ENCODE measurements around the gene TIA1. TPM values are rescaled to one million over a fixed set of nuclear protein-coding genes. Genes with fewer than 3 reads are reported as not detected.
"Not testable (repeated sequence)": the region's sequence is repeated elsewhere in the genome, so short reads cannot be mapped to it uniquely, and the experiment has no call there.

The TIA1 gene, protein sequence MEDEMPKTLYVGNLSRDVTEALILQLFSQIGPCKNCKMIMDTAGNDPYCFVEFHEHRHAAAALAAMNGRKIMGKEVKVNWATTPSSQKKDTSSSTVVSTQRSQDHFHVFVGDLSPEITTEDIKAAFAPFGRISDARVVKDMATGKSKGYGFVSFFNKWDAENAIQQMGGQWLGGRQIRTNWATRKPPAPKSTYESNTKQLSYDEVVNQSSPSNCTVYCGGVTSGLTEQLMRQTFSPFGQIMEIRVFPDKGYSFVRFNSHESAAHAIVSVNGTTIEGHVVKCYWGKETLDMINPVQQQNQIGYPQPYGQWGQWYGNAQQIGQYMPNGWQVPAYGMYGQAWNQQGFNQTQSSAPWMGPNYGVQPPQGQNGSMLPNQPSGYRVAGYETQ
- total RNA-seq, result 45.1 TPM
- long read RNA-seq, full-length matches to known transcripts, result 24 of 39 reads
- long read RNA-seq, partial matches to known transcripts, result 1 of 39 reads
- long read RNA-seq, other reads (novel, unspliced or antisense), result 14 of 39 reads

DNA sequence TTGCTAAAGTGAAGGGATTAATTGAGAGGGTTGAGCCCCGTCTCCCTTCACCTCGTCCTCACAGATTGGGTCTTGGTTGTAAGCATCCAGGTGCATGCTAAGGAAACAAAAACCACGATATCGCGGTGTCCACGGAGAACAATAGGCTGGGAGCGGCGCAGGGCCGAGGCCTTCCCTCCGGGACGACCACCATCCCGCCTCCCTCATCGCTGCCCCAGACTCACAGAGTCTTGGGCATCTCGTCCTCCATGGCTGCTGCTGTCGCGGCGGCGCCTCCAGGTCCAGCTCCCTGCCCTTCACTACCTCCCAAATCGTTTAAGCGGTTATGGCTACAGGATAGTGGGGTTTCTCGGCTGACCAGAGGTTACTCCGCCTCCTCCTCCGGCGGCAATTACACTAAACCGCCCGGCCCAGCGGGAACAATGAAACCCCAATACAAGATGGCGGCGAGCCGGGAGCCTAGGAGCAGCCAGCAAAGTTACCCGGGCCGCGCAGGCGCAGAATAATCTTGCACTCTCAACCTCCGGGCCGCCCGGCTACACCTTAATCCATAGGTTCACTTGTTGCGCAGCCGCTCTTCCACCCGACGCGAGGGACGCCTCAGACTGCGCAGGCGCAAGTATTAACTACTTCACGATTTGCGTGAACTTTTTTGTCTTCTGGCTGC lies at the start of gene TIA1:
Gene TIA1, minus strand, starts transcription at position 448 of the 667 bp plus-strand sequence. Its CDS starts 198 bp downstream, at position 250.
- Histone ChIP-seq H3K27me3 (ENCODE audit: low read depth) (no peaks in the 10 kb centered on the region), H3K4me3 (peak within 1 kb of the TSS; percentile 83), H3K9me3 (replicated peaks) (no peaks in the 10 kb centered on the region), H3K4me1 (peaks cover 51% of the 10 kb centered on the region), H3K27ac (replicated peaks) (peak within 1 kb of the TSS; percentile 98), H3K36me3 (no peaks in the 10 kb centered on the region)
- intact Hi-C loops (cut with micrococcal nuclease), result no loop called here
- peak; percentile 99 for DNase-seq
- TF ChIP-seq, protein P1, sequence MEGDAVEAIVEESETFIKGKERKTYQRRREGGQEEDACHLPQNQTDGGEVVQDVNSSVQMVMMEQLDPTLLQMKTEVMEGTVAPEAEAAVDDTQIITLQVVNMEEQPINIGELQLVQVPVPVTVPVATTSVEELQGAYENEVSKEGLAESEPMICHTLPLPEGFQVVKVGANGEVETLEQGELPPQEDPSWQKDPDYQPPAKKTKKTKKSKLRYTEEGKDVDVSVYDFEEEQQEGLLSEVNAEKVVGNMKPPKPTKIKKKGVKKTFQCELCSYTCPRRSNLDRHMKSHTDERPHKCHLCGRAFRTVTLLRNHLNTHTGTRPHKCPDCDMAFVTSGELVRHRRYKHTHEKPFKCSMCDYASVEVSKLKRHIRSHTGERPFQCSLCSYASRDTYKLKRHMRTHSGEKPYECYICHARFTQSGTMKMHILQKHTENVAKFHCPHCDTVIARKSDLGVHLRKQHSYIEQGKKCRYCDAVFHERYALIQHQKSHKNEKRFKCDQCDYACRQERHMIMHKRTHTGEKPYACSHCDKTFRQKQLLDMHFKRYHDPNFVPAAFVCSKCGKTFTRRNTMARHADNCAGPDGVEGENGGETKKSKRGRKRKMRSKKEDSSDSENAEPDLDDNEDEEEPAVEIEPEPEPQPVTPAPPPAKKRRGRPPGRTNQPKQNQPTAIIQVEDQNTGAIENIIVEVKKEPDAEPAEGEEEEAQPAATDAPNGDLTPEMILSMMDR (IDR thresholded peaks at IDR 0.05; ENCODE audit: borderline replicate concordance), result no peak

DNA sequence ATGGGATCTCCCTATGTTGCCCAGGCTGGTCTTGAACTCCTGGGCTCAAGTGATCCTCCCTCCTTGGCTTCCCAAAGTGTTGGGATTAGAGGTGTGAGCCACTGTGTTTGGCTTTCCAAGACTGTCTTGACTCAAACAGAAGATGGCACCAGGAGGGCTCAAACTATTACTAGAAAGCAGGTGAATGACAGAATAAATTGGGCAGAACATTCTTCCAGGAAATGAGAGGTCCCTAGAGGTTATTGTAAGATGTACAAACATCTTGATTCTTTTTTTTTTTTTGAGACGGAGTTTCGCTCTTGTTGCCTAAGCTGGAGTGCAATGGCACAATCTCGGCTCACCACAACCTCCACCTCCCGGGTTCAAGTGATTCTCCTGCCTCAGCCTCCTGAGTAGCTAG lies 49.4 kb upstream of the TIA1 start:
- intact Hi-C loops (cut with micrococcal nuclease), result not testable (repeated sequence)

DNA sequence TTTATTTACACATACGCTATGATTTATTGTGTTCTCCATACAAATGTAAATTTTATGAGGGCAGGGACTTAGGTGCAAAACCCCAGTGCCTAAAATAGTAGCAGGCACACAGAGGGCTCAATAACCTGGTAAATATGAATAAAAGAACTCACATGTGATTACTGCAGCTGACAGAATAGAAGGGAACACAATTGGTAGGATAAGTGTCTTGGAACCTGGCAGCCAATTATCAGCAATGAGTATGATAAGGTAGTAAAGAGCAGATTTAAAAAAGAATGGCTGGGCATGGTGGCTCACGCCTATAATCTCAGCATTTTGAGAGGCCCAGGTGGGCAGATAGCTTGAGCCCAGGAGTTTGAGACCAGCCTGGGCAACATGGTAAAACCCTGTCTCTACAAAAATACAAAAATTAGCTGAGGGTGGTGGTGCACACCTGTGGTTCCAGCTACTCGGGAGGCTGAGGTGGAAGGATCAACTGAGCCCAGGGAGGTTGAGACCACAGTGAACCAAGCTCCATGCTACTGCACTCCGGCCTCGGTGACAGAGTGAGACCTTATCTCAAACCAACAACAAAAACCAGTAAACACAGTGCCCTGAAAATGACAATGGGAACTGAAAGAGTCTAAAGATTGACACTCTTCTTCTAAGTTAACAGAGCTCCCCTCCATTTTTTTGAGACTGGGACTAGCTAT lies 35.2 kb upstream of the TIA1 start:
- intact Hi-C loops (cut with micrococcal nuclease), result no loop called here
- DNase-seq, result no peak

More for the DNA sequence above, 49.4 kb upstream of the TIA1 start:
- H3K27ac ChIP-seq (replicated peaks); H3K4me3 ChIP-seq; H3K9me3 ChIP-seq (replicated peaks); DNase-seq; H3K27me3 ChIP-seq (ENCODE audit: low read depth): not testable (repeated sequence)
- peaks cover 34% of the 10 kb centered on the region for H3K36me3 ChIP-seq
- peaks cover 33% of the 10 kb centered on the region for H3K4me1 ChIP-seq

DNA sequence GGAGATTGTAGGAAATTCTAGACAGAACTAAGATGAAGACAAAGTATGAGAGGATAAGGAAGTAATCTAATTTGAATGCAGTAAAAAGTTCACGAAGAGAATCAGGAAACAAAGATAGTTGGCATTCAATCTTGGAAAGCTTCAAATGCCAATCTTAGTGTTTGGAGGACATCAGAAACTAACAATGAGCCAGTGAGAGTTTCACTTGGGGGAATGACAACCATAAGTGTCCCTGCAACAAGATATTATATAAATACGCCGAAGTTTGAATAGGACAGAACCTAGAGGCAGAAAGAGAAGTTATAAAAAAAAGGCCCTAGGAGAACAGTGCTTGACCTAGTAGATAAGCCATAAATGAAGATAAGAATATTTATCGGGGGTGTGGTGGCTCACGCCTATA lies 34.0 kb upstream of the TIA1 start:
- H3K27me3 ChIP-seq (ENCODE audit: low read depth), result no peaks in the 10 kb centered on the region
- intact Hi-C loops (cut with micrococcal nuclease), result no loop called here
- H3K4me3 ChIP-seq, result no peak overlapping the region
- H3K4me1 ChIP-seq, result peaks cover 47% of the 10 kb centered on the region
- H3K27ac ChIP-seq (replicated peaks), result peak overlapping the region; percentile 69
- H3K9me3 ChIP-seq (replicated peaks), result no peaks in the 10 kb centered on the region
- DNase-seq, result no peak
- TF ChIP-seq, protein P1 (IDR thresholded peaks at IDR 0.05; ENCODE audit: borderline replicate concordance), result no peak
- H3K36me3 ChIP-seq, result peaks cover 85% of the 10 kb centered on the region

More for the DNA sequence above, 35.2 kb upstream of the TIA1 start:
- Histone ChIP-seq H3K4me1 (peaks cover 38% of the 10 kb centered on the region), H3K36me3 (peaks cover 89% of the 10 kb centered on the region), H3K9me3 (replicated peaks) (no peaks in the 10 kb centered on the region), H3K4me3 (no peak overlapping the region), H3K27ac (replicated peaks) (peak overlapping the region; percentile 69), H3K27me3 (ENCODE audit: low read depth) (no peaks in the 10 kb centered on the region)
- TF ChIP-seq, protein P1 (IDR thresholded peaks at IDR 0.05; ENCODE audit: borderline replicate concordance), result no peak

DNA sequence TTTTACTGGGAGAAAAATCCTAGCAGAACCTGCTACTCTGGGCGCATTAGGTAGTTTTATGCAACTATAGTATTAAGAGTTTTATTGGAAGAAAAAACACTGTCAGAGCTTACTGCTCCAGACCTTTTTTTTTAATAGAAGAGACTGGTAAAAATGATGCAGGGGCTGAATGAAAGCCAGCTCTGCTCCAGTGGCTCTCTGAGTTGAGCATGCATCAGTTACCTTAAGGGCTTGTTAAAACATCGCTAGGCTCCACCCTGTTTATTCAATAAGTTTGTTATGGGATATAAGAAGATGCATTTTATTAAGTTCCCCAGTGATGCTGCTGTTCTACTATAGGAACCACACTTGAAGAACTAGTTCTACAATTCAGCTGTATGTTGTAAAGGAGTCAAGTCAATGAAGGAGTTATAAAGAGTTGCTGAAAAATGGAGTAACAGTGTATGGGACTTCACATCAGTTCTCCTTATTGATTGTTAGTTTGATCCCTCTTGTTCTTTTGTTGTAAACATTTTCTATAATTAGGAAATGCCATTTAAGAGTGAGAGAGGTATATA lies 31.9 kb upstream of the TIA1 start:
- intact Hi-C loops (cut with micrococcal nuclease), result no loop called here
- DNase-seq, result no peak
- Histone ChIP-seq H3K4me1 (peaks cover 38% of the 10 kb centered on the region), H3K36me3 (peaks cover 85% of the 10 kb centered on the region), H3K9me3 (replicated peaks) (no peaks in the 10 kb centered on the region), H3K27ac (replicated peaks) (no peak overlapping the region), H3K4me3 (no peak overlapping the region), H3K27me3 (ENCODE audit: low read depth) (no peaks in the 10 kb centered on the region)
- TF ChIP-seq, protein P1 (IDR thresholded peaks at IDR 0.05; ENCODE audit: borderline replicate concordance), result no peak

All from left ventricle myocardium inferior (tissue), 1 donor.